VCaP (cell line): ENCODE data around the gene CXCR4.

Experiments
- H3K27ac ChIP-seq: fragments of 450-650 bp; 2 replicates; pipeline ENCODE4 v1.5.1; 2017
- CTCF ChIP-seq: fragments of 450-650 bp; conservative IDR thresholded peaks from 2 replicates; pipeline ENCODE4 v1.5.1; 2017; ENCODE audit warnings: mild to moderate bottlenecking, moderate library complexity

The CXCR4 gene

GRCh38 chr2:136118819-136119716 is 1.1 kb upstream of the CXCR4 start:
- no peak overlapping the region for H3K27ac ChIP-seq
- no peak for TF ChIP-seq CTCF

- no peak overlapping the region for H3K27ac ChIP-seq
These were observed 533 bp downstream of the CXCR4 start for GRCh38 chr2:136117391-136117841.

GRCh38 chr2:136116813-136117390 is 1.0 kb downstream of the CXCR4 start:
- no peak for TF ChIP-seq CTCF
- H3K27ac ChIP-seq = no peak overlapping the region

More at GRCh38 chr2:136117391-136117841, 533 bp downstream of the CXCR4 start:
- TF ChIP-seq CTCF = no peak

- no peak for TF ChIP-seq CTCF
- H3K27ac ChIP-seq = no peak overlapping the region
These were observed 1.7 kb downstream of the CXCR4 start for GRCh38 chr2:136116151-136116812.

GRCh38 chr2:136115183-136115761 is 2.7 kb downstream of the CXCR4 start:
- no peak for TF ChIP-seq CTCF
- no peak overlapping the region for H3K27ac ChIP-seq

GRCh38 chr2:136114382-136114781 is 3.6 kb downstream of the CXCR4 start:
- H3K27ac ChIP-seq = no peak overlapping the region
- no peak for TF ChIP-seq CTCF
